OCI-LY7 (cell line): ENCODE results near the gene PEPD. TPM values are rescaled to one million over a fixed set of nuclear protein-coding genes. Genes with fewer than 3 reads are reported as not detected.

Experiments used
- BruUV-seq: library from RNA; stranded (reverse); fragments of 400-500 nt; replicated peaks from 2 replicates; lab custom pipeline; 2021; lab: Mats Ljungman, UMichigan
- CTCF ChIA-PET: fragments of 300-600 bp; sonication (Branson Sonifier 250); formaldehyde crosslinking; loops from one replicate; lab custom pipeline; 2022; ENCODE audit warnings: antibody characterized with exemption; ENCODE audit not compliant: unreplicated experiment; lab: Charles Lee
- POLR2A ChIA-PET: fragments of 300-600 bp; sonication (Branson Sonifier 250); formaldehyde crosslinking; loops from one replicate; lab custom pipeline; 2022; ENCODE audit warnings: antibody characterized with exemption; lab: Charles Lee
- DNase-seq: peaks from one replicate; pipeline ENCODE4 v3.0.0-alpha.2; 2015; ENCODE audit warnings: low spot score
- H2AFZ ChIP-seq: fragments of 200-600 bp; sonication (generic), shearing (Covaris generic); 2 replicates; pipeline ENCODE4 v1.6.1; 2014; ENCODE audit warnings: mild to moderate bottlenecking, antibody characterized with exemption, low read length, moderate library complexity
- H3K27ac ChIP-seq: fragments of 200-600 bp; sonication (generic); 2 replicates; pipeline ENCODE4 v1.5.1; 2014; ENCODE audit warnings: mixed run types, low read depth, mild to moderate bottlenecking, moderate library complexity, low read length, inconsistent platforms; ENCODE audit not compliant: poor library complexity, severe bottlenecking
- H3K36me3 ChIP-seq: fragments of 200-600 bp; sonication (generic); 2 replicates; pipeline ENCODE4 v1.6.1; 2014; ENCODE audit warnings: mild to moderate bottlenecking, antibody characterized with exemption, low read length, moderate library complexity, mixed read lengths; ENCODE audit not compliant: insufficient read depth
- H3K4me1 ChIP-seq: fragments of 200-600 bp; sonication (generic); 2 replicates; pipeline ENCODE4 v1.5.1; 2014; ENCODE audit warnings: mild to moderate bottlenecking, low read length; ENCODE audit not compliant: insufficient read depth, poor library complexity, severe bottlenecking
- H3K4me2 ChIP-seq: fragments of 200-600 bp; sonication (generic); 2 replicates; pipeline ENCODE4 v1.6.1; 2014; ENCODE audit warnings: mild to moderate bottlenecking, low read length
- H3K4me3 ChIP-seq: fragments of 200-600 bp; sonication (generic); 2 replicates; pipeline ENCODE4 v1.5.1; 2014; ENCODE audit warnings: mild to moderate bottlenecking, low read depth, low read length; ENCODE audit not compliant: poor library complexity, severe bottlenecking
- H3K79me2 ChIP-seq: fragments of 200-600 bp; sonication (generic); 2 replicates; pipeline ENCODE4 v1.6.1; 2016; ENCODE audit warnings: low read depth, mild to moderate bottlenecking, low read length, moderate library complexity, mixed read lengths; ENCODE audit not compliant: insufficient read depth
- H3K9me2 ChIP-seq: fragments of 200-600 bp; sonication (generic); 2 replicates; pipeline ENCODE4 v1.6.1; 2016; ENCODE audit warnings: mild to moderate bottlenecking, low read length, mixed read lengths; ENCODE audit not compliant: insufficient read depth
- H3K9me3 ChIP-seq: fragments of 200-600 bp; sonication (generic); 2 replicates; pipeline ENCODE4 v1.6.1; 2014; ENCODE audit warnings: mild to moderate bottlenecking, mixed run types, low read length, mixed read lengths
- H4K20me1 ChIP-seq: fragments of 200-600 bp; sonication (generic); 2 replicates; pipeline ENCODE4 v1.6.1; 2014; ENCODE audit warnings: mild to moderate bottlenecking, antibody characterized with exemption, low read length, moderate library complexity, mixed read lengths; ENCODE audit not compliant: insufficient read depth
- EZH2phosphoT487 ChIP-seq: fragments of 200-600 bp; sonication (generic); IDR thresholded peaks from 2 replicates; pipeline ENCODE4 v1.6.1; 2018; ENCODE audit warnings: low read depth, borderline replicate concordance, mild to moderate bottlenecking, mixed run types, antibody characterized with exemption, low read length, moderate library complexity, mixed read lengths
- intact Hi-C: fragments of 100-400 bp; cut with micrococcal nuclease; formaldehyde crosslinking; loops from one replicate; pipeline ENCODE4 v1.10.0; 2022; ENCODE audit not compliant: unreplicated experiment
- total RNA-seq, 2 experiments: library from RNA; depleted of rRNA in 1 of 2; stranded (reverse); fragments of >200 nt in 1 of 2; shearing (Covaris generic) in 1 of 2; gene quantifications; 2 replicates each; pipeline ENCODE4 v1.2.3, GENCODE V29; 2014 to 2022
- TF ChIP-seq, protein P1 (sequence below): fragments of 200-600 bp; sonication (generic); conservative IDR thresholded peaks from 2 replicates; pipeline ENCODE4 v1.5.1; 2014; ENCODE audit warnings: mild to moderate bottlenecking, antibody characterized with exemption, low read length, moderate library complexity, mixed read lengths

The PEPD gene
- total RNA-seq, 2 experiments from 2014 or later: 24.4 to 29.7 TPM

DNA sequence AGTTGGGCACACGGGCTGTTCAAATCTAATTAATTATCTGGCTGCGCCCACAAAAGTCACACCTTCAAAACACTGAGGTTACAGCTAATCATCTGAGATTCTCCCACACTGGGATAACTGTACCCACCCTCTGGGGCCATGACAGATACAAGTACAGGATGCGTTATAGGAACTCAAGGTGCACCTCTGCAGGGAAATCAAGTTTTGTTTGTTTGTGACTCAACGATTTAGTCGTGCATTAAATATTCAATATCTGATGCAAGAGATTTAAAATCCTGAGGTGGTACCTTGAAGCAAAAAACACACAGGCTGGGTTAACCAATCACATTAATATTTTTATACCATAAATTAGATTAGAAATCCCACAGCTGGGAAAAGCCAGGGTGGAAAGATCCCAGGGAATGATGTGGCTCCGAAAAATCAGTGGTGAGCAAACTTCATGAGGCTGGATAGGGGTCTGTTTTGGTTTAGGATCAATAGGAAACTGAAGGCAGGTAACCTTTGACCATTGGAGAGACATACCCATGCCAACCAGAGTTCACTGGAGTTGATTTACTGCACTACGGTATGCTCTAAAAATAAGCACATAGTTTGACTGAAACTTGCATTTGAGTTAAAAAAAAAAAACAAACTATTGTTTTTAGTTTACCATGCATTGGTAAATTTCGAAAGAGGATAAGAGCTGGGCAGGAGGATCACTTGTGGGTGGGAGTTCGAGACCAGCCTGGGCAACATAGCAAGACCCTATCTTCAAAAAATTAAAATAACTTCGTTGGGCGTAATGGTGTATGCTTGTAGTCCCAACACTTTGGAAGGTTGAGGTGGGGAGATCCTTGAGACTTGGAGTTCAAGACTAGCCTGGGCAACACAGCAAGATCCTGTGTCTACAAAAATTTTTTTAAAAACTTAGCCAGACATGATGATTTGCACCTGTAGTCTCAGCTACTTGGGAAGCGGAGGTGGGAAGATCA lies 172.0 kb downstream of the PEPD start:
- CTCF ChIA-PET: no interaction called here
- intact Hi-C loops: no loop called here
- no peaks in the 10 kb centered on the region for H4K20me1 ChIP-seq
- no peaks in the 10 kb centered on the region for H3K79me2 ChIP-seq
- TF ChIP-seq EZH2phosphoT487: no peak
- TF ChIP-seq, protein P1, sequence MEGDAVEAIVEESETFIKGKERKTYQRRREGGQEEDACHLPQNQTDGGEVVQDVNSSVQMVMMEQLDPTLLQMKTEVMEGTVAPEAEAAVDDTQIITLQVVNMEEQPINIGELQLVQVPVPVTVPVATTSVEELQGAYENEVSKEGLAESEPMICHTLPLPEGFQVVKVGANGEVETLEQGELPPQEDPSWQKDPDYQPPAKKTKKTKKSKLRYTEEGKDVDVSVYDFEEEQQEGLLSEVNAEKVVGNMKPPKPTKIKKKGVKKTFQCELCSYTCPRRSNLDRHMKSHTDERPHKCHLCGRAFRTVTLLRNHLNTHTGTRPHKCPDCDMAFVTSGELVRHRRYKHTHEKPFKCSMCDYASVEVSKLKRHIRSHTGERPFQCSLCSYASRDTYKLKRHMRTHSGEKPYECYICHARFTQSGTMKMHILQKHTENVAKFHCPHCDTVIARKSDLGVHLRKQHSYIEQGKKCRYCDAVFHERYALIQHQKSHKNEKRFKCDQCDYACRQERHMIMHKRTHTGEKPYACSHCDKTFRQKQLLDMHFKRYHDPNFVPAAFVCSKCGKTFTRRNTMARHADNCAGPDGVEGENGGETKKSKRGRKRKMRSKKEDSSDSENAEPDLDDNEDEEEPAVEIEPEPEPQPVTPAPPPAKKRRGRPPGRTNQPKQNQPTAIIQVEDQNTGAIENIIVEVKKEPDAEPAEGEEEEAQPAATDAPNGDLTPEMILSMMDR: no peak
- DNase-seq: no peak
- H3K9me3 ChIP-seq: no peaks in the 10 kb centered on the region
- H2AFZ ChIP-seq: no peak overlapping the region
- H3K9me2 ChIP-seq: no peaks in the 10 kb centered on the region
- H3K4me3 ChIP-seq: no peak overlapping the region
- H3K27ac ChIP-seq: no peak overlapping the region
- BruUV-seq: no TSS peak
- H3K4me2 ChIP-seq: no peak overlapping the region
- POLR2A ChIA-PET: no interaction called here
- H3K36me3 ChIP-seq: no peaks in the 10 kb centered on the region
- H3K4me1 ChIP-seq: no peaks in the 10 kb centered on the region

DNA sequence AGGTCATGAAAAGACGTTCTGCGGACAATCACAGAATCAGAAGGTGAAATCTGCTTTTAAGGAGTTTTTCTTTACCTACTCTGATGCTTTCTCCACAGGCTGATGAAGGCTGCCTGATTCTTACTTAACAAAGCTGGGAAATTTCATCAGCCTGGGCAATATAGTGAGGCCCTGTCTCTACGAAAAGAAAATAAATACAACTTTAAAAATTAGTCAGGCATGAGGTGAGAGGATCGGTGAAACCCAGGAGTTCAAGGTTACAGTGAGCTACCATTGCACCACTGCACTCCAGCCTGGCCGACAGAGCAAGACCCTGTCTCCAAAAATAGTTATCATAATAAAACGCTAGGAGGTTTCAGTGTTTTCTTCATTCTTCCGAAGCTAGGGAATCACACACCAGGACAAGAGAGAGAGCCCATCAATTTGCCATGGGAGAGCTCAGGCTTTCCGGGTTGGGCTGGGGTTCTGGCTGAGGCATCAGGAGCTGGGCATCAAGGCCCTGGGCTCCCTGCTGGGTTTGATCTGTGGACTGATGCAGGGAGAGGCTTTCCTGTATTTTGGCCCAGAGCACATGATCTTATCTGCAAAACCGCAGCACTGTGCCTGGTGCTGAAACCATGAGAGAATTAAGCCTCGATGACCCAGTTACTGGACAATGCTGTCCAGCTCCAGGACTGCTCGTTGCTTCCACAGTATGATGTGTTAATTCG lies 173.1 kb downstream of the PEPD start:
- BruUV-seq: no TSS peak
- TF ChIP-seq, protein P1: no peak
- TF ChIP-seq EZH2phosphoT487: no peak

More for the DNA sequence above, 173.1 kb downstream of the PEPD start:
- Histone ChIP-seq H3K9me3 (no peaks in the 10 kb centered on the region), H2AFZ (no peak overlapping the region), H3K36me3 (no peaks in the 10 kb centered on the region), H3K4me1 (no peaks in the 10 kb centered on the region), H3K27ac (no peak overlapping the region), H3K4me3 (no peak overlapping the region), H3K9me2 (no peaks in the 10 kb centered on the region), H3K79me2 (no peaks in the 10 kb centered on the region), H3K4me2 (no peak overlapping the region), H4K20me1 (no peaks in the 10 kb centered on the region)
- POLR2A ChIA-PET: no interaction called here
- intact Hi-C loops: no loop called here
- no peak for DNase-seq
- CTCF ChIA-PET: no interaction called here
